Stimulated activated CD4-positive, alpha-beta T cell treated with anti-CD3 and anti-CD28 coated beads, Interleukin-12 subunit alpha, Interleukin-12 subunit beta, amount 100 ng/mL, for 24 hours (primary cell): Measurements from ENCODE around the gene FCHSD1.
"Not testable (repeated sequence)": the region's sequence is repeated elsewhere in the genome, so short reads cannot be mapped to it uniquely, and the experiment has no call there.

ENCODE experiments used
- DNase-seq, 2 experiments: peaks; one replicate each; pipeline ENCODE4 v3.0.0-alpha.2; 2020; ENCODE audit warnings: low read depth in 2 of 2

The FCHSD1 gene

DNA sequence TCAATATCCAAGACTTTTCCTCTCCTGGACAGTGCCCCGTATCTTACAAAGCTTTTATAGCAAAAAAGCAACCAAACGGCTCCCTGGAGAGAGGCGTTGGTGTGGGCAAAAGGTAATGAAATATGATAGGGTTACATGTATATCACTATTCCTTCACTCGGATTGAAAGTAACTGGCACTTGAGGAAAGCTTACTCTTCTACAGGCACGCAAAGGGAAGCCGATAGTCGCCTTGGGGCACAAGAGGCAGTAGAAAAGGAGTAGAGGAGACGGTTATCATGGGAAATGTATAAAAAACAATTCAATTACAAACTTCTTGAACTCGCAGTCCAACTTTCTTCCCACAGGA lies 33.6 kb downstream of the FCHSD1 start:
- no peak for DNase-seq

GRCh38 chr5:141617128-141617527 lies 34.1 kb downstream of the FCHSD1 start:
- no peak for DNase-seq

DNA sequence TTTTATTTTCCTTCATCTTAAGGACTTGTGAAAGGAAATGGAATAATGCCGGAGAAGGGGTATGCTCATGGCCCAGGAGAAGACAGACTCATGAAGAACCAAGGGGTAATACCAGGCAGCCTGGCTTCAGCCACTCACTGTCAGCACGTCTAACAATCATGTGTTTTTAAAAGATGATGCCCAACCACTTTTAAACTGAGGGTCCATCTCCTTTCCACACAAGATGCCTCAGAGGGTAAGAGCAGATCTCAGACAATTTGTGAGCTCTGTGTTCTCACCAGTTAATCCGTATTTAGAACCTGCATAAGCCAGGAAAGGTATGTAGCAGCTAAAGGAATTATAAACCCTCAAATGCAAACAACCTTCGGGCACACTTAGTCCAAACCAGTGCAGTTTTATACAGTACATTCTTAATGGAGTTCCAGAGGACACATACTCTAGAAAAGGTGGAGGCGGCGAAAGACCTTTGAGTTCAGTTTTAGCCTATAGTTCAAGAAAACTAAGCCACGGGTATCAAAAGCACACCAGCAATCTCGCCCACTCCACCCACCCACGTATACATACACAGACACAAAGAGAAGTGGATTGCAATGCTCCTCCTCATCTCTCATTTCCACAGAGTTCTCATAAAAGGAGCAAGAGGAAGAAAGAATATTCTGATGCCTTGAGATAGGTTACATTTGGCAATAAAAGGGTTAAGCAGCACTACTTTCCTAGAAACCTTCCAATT lies 35.1 kb downstream of the FCHSD1 start:
- no peak for DNase-seq

- no peak for DNase-seq
Measured at GRCh38 chr5:141613344-141613743, 37.9 kb downstream of the FCHSD1 start.

- DNase-seq: no peak
Measured at GRCh38 chr5:141611289-141611688, 39.9 kb downstream of the FCHSD1 start.

DNA sequence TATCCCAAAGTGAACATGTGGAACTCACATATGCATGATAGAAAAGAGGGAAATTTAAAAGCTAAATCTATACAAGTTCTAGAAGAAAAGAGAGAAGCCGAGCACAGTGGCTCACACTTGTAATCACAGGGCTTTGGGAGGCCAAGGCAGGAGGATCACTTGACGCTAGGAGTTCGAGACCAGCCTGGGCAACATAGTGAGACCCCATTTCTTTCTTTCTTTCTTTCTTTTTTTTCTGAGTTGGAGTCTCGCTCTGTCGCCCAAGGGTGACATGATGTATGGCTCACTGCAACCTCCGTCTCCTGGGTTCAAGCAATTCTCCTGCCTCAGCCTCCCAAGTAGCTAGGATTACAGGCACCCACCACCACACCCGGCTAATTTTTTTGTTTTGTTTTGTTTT lies 41.3 kb downstream of the FCHSD1 start:
- DNase-seq: not testable (repeated sequence)

DNA sequence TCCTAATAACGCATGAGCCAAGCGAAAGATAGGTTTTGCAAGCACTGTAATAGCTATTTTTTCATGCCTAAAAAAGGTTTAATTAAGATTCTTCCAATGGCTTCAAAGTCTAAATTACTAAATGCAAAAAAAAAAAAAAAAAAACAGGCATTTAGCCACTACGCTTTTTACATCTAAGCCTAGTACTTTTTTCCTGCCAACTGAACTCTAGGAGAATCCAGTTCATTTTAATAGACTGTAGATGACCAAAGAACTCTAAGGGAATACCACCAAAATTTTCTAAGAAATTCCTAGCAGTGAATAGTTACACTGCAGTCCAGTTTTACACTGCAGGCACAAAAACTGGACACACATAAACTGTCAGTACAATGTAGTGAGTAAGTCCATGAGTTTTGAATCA lies 42.2 kb downstream of the FCHSD1 start:
- DNase-seq: no peak

- DNase-seq: no peak
Measured at GRCh38 chr5:141608557-141608956, 42.7 kb downstream of the FCHSD1 start.

- DNase-seq: no peak
Measured at GRCh38 chr5:141608046-141608445, 43.2 kb downstream of the FCHSD1 start.

GRCh38 chr5:141605523-141606277 lies 45.5 kb downstream of the FCHSD1 start:
- DNase-seq: peak; percentile 41 to 42

- DNase-seq: no peak
Measured at GRCh38 chr5:141603923-141604717, 47.1 kb downstream of the FCHSD1 start.

GRCh38 chr5:141602606-141603005 lies 48.6 kb downstream of the FCHSD1 start:
- no peak for DNase-seq

GRCh38 chr5:141598391-141599345 lies 52.5 kb downstream of the FCHSD1 start:
- no peak for DNase-seq

DNA sequence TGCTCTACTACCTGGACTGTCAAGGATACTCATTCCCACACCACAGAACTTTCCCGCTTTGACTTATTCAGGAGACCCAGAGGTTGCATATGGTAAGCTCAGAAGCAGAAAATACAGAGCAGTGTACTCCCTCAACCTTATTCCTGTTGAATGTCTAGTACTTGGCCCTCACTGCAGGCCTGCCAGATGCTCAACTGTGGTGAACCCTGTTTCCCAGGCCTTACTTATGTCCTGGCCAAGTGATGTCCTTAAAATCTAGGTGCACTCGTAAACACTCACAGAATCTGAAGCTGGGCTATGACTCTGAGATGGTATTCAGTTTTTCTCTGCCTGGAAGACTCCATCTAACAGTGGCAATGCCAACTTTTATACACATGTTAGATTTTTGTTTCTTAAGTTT lies 53.4 kb downstream of the FCHSD1 start:
- DNase-seq: no peak

- no peak for DNase-seq
Measured at GRCh38 chr5:141597394-141597793, 53.8 kb downstream of the FCHSD1 start.

DNA sequence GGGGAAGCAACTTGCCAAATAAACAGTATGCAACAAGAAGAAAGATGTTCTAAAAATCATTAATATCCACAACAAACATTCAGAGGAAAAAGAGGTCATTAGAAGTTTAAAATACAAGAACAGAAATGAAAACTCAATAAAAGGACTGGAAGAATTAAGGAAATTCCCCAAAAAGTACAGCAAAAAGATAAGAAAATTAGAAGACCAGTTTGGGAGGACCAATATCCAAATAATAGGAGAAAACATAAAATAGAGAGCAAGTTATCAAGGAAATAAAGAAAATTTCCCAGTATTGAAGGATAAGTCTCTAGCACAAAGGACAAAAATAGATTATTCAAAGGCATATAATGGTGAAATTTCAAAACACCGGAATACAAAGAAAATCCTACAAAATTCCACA lies 54.4 kb downstream of the FCHSD1 start:
- no peak for DNase-seq

GRCh38 chr5:141590127-141590526 lies 61.1 kb downstream of the FCHSD1 start:
- DNase-seq: no peak
